PC-9 (cell line): Measurements from ENCODE around the gene DEPP1.

Experiments
- EZH2 ChIP-seq: fragments of 200-600 bp; sonication (generic); IDR thresholded peaks from 2 replicates; pipeline ENCODE4 v1.8.0; 2017; ENCODE audit warnings: antibody characterized with exemption, low read depth
- TF ChIP-seq, protein P1 (sequence below): fragments of 200-600 bp; sonication (generic); conservative IDR thresholded peaks from 2 replicates; pipeline ENCODE4 v1.6.1; 2017; ENCODE audit warnings: mixed run types, antibody characterized with exemption, mild to moderate bottlenecking, moderate library complexity

DNA sequence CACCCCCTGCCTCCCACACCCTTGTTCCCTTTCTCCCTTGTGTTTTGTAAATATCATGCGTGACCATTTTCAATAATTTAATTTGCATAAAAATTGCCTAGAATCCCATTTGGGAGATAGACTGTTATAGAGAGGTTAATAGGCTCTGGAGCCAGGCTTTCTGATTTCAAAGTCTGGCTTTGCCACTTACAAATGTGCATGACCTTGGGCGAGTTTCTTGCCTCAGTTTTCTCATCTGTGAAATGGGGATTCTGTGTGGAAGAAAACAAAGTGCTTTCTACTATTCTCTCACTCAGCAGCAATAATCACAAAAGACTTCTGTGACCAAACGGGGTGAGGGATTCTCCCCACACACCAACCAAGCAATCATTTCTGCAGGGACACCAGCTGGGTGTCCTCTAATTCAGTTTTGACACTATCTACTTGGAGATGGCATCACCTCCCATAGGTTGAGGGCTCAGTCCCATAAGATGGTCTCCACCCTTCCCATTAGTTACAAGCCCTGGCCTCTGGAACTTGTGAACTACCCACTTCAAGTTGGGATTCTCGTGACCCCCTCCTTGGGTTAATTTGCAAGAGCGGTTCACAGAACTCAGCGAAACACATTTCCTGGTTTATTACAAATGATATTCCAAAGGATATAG is 18.6 kb upstream of the DEPP1 start:
- TF ChIP-seq EZH2, result no peak
- TF ChIP-seq, protein P1, sequence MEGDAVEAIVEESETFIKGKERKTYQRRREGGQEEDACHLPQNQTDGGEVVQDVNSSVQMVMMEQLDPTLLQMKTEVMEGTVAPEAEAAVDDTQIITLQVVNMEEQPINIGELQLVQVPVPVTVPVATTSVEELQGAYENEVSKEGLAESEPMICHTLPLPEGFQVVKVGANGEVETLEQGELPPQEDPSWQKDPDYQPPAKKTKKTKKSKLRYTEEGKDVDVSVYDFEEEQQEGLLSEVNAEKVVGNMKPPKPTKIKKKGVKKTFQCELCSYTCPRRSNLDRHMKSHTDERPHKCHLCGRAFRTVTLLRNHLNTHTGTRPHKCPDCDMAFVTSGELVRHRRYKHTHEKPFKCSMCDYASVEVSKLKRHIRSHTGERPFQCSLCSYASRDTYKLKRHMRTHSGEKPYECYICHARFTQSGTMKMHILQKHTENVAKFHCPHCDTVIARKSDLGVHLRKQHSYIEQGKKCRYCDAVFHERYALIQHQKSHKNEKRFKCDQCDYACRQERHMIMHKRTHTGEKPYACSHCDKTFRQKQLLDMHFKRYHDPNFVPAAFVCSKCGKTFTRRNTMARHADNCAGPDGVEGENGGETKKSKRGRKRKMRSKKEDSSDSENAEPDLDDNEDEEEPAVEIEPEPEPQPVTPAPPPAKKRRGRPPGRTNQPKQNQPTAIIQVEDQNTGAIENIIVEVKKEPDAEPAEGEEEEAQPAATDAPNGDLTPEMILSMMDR, result no peak
